Subcutaneous abdominal adipose tissue (tissue), 5 donors: ENCODE results near the gene REC8.
"Not testable (repeated sequence)": the region's sequence is repeated elsewhere in the genome, so short reads cannot be mapped to it uniquely, and the experiment has no call there.

ENCODE experiments used
- H3K27ac ChIP-seq: one replicate; pipeline ENCODE4 v1.7.0; 2013; ENCODE audit warnings: low read depth, mild to moderate bottlenecking, inconsistent platforms, low read length, moderate library complexity
- H3K27me3 ChIP-seq, 5 donors: one replicate each; pipeline ENCODE4 v1.7.0; 2013; ENCODE audit warnings: low read length in 5 of 5, inconsistent platforms in 1 of 5; ENCODE audit not compliant: control insufficient read depth in 5 of 5, insufficient read depth in 4 of 5
- H3K36me3 ChIP-seq, 5 donors: one replicate each; pipeline ENCODE4 v1.7.0; 2013; ENCODE audit warnings: low read length in 5 of 5; ENCODE audit not compliant: control insufficient read depth in 5 of 5, insufficient read depth in 5 of 5
- H3K4me1 ChIP-seq, 5 donors: one replicate each; pipeline ENCODE4 v1.7.0; 2013; ENCODE audit warnings: low read length in 5 of 5, mild to moderate bottlenecking in 3 of 5, moderate library complexity in 1 of 5; ENCODE audit not compliant: control insufficient read depth in 5 of 5, insufficient read depth in 5 of 5
- H3K4me3 ChIP-seq, 5 donors: one replicate each; pipeline ENCODE4 v1.7.0; 2013; ENCODE audit warnings: low read length in 5 of 5, low read depth in 1 of 5
- H3K9ac ChIP-seq, 5 donors: one replicate each; pipeline ENCODE4 v1.7.0; 2013; ENCODE audit warnings: low read length in 5 of 5, mild to moderate bottlenecking in 4 of 5, moderate library complexity in 3 of 5
- H3K9me3 ChIP-seq, 5 donors: one replicate each; pipeline ENCODE4 v1.7.0; 2013; ENCODE audit warnings: low read length in 5 of 5; ENCODE audit not compliant: control insufficient read depth in 5 of 5
- donor health status: healthy.
- donor health status: healthy.
- donor health status: healthy.
- donor health status: healthy.
- donor health status: healthy.

Gene REC8

DNA sequence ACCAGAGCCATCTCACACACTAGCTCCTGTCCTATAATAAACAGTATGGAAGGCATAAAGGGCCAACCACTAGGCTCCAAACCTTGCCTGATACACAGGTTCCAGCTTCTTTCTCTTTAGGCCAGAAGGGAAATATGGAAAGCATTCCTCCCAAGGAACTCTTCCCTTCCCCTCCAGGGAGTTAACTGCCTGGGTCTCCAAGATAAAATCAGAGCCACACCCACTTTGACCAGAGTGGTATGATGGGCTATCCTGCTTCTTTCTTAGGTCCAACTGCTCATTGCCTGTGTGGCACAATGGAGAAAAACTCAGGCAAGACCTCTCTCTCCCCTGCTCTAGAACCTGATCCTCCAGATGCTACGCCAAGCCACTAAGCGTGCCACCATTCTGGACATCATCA lies 35.7 kb downstream of the REC8 start:
- H3K27ac ChIP-seq, result no peak overlapping the region
- no peaks in the 10 kb centered on the region for H3K27me3 ChIP-seq
- no peaks in the 10 kb centered on the region for H3K9me3 ChIP-seq

DNA sequence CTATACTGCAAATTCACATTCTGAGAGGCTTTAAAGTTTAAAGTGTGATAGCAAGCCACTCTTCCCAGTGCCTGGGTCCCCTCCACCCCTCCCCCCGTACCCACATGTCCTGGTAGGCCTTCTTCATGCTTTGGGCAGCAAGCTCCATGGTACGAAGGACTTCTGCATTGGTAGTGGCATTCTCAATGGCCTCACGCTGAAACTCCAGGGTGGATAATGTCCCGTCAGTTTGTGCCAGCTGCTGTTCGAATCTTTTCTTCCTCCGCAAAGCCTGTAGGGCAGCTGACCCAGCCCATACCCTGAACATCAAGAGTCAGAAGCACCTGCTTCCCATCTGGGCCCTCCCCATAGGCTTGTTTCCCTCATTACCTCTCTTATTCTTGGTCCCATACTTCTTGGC lies 39.4 kb downstream of the REC8 start:
- peaks cover 8 to 50% (median 42%) of the 10 kb centered on the region in 5 donors for H3K36me3 ChIP-seq
- H3K4me3 ChIP-seq, result no peak overlapping the region
- H3K27me3 ChIP-seq, result no peaks in the 10 kb centered on the region
- no peaks in the 10 kb centered on the region for H3K9me3 ChIP-seq
- H3K9ac ChIP-seq, result no peak overlapping the region
- H3K27ac ChIP-seq, result no peak overlapping the region
- peaks cover 0 to 33% (median 24%) of the 10 kb centered on the region in 5 donors for H3K4me1 ChIP-seq

More for the DNA sequence above, 35.7 kb downstream of the REC8 start:
- Histone ChIP-seq H3K36me3 (peaks cover 11 to 77% (median 59%) of the 10 kb centered on the region in 5 donors), H3K4me1 (peaks cover 0 to 9% (median 4%) of the 10 kb centered on the region in 5 donors), H3K4me3 (no peak overlapping the region), H3K9ac (no peak overlapping the region)

DNA sequence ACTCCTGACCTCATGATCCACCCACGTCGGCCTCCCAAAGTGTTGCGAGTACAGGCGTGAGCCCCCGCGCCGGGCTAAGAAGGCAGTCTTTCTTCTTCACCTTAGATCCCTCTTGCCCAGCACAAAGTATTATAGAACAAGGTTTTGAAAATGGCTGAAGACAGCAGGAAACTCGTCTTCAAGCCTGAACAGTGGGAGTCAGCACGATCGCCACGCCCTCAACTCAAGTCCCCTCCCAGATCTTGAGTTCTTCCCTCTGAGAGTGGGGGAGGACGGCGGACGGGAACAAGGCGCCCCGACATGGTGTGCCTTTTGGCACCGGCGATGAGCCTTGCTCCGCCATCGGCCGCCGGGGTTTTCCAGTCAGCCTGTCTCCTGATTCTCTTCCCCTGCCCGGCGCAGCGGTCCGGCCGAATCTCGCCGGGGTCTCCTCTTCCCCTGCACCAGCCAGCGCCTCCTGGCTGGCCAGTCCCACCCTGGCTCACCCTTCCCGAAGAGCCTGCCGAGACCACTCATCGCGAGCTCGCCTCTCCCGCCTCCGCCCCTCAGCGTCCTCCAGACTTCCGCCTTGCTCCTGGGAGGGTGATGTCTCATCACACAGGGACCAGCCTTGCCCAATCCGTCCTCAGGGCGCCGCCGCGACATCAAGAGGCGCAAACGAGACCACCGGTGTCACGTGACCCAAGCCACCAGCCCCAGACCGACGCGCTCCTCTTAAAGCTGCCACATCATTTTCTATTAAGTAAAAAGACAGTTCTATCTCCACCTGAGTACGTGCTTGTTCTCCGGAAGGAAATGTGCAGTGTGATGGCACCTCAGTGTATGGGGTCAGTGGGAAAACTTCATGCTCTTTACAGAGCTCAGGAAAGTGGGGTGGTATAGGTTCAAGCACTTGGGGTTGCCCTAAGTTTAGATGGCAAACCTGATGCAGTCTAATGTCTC lies 41.3 kb downstream of the REC8 start, which contains the start of gene CHMP4A:
Gene CHMP4A (minus strand): TSS at position 565 of the 942 bp plus-strand sequence. CDS start 49 bp downstream, at position 516.
- Histone ChIP-seq H3K9me3 (no peaks in the 10 kb centered on the region), H3K9ac (peak within 1 kb of the TSS; percentile 76 to 97 (median 91)), H3K27me3 (no peaks in the 10 kb centered on the region), H3K4me3 (peak within 1 kb of the TSS; percentile 60 to 92 (median 82)), H3K36me3 (peaks cover 11 to 43% (median 29%) of the 10 kb centered on the region in 5 donors), H3K27ac (peak within 1 kb of the TSS; percentile 89), H3K4me1 (peaks cover 0 to 34% (median 24%) of the 10 kb centered on the region in 5 donors)

DNA sequence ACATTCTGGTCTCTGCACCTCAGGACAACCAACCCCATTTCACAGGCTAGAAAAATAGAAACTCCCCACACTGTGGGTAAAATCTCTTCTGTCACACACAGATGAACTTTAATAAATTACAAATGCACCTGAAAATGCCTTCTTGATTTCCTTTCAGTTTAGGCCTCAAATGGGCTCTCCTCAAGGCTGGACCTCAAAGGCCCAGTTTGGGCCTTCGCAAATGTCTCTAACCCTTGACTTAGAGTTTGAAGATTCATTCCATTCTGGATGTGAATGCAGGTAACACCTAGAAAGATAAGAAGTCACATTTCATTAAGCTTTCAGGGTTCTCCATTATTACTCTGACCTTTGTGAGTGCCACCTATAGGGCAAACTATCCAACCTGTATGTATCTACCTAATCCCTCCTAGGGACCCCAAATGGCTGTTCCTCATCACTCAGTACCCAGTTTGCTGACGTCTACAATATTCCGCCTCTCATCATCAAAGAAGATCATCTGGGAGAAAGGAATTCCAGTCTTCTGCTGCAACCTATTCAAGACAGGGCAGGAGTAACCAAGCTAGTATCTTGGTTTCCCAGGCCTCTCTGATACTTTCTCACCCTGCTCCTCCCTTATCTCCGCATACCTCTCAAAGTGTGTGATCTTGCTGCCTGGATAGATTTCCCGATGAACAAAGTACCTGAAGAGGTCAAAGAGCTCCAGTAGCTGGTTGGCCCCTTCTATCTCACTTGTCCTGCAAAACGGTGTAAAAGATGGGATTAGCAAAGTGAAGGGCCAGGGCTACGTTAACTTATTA lies 42.2 kb downstream of the REC8 start:
- Histone ChIP-seq H3K9me3 (no peaks in the 10 kb centered on the region), H3K9ac (peak overlapping the region; percentile 67 to 97 (median 88)), H3K27ac (peak overlapping the region; percentile 89), H3K4me1 (peaks cover 0 to 34% (median 24%) of the 10 kb centered on the region in 5 donors), H3K4me3 (peak overlapping the region; percentile 59 to 92 (median 82)), H3K27me3 (no peaks in the 10 kb centered on the region), H3K36me3 (peaks cover 12 to 36% (median 25%) of the 10 kb centered on the region in 5 donors)

DNA sequence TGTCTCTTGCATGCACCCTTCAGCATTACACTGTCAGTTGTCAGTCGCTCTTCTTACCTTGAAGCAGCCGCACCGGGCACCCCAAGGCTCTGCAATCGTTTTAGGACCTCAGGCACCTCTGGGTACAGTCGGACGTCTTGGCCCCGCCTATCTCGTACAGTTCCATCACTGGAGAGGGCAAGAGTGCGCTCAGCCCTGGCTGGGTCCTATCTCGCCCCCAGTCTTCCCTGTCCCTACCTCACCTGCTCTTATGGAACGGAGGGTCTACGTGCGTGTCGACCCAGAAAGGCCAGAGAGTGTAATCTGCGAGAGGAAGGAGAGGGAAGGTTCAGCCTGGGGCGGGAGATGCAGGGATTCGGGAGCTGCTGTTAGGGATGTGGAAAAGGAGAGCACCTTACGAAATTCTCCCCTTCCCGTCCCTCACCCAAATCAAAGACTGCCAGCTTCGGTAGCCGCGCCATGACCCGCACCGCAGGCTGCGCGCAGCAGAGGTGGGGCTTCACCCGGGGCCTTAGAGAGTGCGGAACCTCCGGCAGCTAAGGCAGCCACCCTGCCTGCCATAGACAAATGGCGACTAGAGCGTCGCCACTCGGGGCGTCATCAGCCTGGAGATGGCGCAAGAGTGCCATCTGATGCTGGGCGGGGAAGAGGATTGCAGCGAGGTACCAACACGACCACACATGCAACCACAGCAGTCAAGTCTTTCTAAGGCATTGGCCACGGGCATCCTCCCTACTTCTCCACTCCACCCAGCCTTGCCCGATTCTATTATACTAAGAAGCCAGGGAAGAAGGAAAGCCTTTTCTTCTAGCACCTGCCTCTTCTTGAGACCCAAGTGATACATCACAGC lies 43.8 kb downstream of the REC8 start, which contains the start of gene MDP1:
Gene MDP1 (minus strand): TSS at position 572 of the 850 bp plus-strand sequence. CDS start 111 bp downstream, at position 461.
- Histone ChIP-seq H3K9me3 (no peaks in the 10 kb centered on the region), H3K4me1 (peaks cover 0 to 34% (median 24%) of the 10 kb centered on the region in 5 donors), H3K9ac (peak within 1 kb of the TSS; percentile 40 to 90 (median 83)), H3K27ac (peak within 1 kb of the TSS; percentile 80), H3K36me3 (peaks cover 4 to 20% (median 9%) of the 10 kb centered on the region in 5 donors), H3K4me3 (peak within 1 kb of the TSS; percentile 77 to 99 (median 90)), H3K27me3 (no peaks in the 10 kb centered on the region)

DNA sequence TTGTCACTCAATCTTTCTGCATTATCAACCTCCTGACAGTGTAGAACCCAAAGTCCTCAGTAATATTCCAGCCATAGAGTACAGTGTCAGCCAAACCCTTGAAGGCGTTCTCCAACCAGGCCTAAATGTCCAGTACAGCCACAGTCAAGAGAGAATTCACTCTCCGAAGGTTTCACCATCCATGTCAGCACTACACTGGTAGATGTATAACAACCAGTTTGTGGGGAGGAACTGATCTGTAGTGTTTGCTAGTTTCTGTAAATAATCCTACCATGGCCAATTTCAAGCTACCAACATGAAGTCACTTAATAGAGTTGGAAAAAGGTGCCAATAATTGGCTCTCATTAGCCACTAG lies 44.4 kb downstream of the REC8 start:
- Histone ChIP-seq H3K36me3 (peaks cover 4 to 16% (median 7%) of the 10 kb centered on the region in 5 donors), H3K9me3 (no peaks in the 10 kb centered on the region), H3K9ac (peak overlapping the region in 1 of 5 donors; percentile 35), H3K27ac (peak overlapping the region; percentile 80), H3K27me3 (no peaks in the 10 kb centered on the region), H3K4me3 (peak overlapping the region in 4 of 5 donors; percentile 77 to 99 (median 86)), H3K4me1 (peaks cover 0 to 34% (median 24%) of the 10 kb centered on the region in 5 donors)

DNA sequence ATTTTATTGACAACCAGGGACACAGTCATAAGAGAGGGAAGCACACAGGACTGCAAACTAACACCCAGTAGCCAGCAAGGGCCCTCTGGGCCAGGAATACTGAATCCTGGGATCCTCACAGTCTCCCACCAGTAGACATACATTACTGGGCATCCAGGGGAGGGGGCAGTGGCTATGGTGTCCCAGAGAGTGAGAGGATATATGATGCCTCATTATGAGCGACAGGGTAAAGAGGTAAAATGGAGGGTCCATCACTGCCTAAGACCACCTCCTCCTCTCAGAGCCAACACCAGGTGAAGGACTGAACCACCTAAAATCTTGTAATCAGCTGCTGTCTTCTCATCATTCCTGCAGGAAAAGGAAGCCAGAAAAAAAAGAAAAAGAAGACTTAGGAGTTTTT lies 45.0 kb downstream of the REC8 start:
- H3K9me3 ChIP-seq, H3K27ac ChIP-seq, H3K9ac ChIP-seq, H3K27me3 ChIP-seq, H3K4me3 ChIP-seq: not testable (repeated sequence)
- Histone ChIP-seq H3K36me3 (peaks cover 3 to 14% (median 4%) of the 10 kb centered on the region in 5 donors), H3K4me1 (peaks cover 0 to 34% (median 21%) of the 10 kb centered on the region in 5 donors)

DNA sequence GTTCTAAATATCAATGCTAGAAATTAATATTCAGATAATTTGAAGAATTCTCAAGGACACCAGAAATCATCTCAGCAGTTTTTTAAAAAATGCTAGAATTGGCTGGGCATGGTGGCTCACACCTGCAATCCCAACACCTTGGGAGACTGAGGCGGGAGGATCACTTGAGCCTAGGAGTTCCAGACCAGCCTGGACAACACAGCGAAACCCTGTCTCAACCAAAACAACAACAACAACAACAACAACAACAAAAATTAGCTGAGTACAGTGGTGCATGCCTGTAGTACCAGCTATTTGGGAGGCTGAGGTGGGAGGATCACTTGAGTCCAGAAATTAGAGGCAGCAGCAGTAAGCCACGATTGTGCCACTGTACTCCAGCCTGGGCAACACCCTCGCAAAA lies 47.2 kb downstream of the REC8 start:
- H3K27me3 ChIP-seq, result no peaks in the 10 kb centered on the region
- H3K27ac ChIP-seq, result no peak overlapping the region
- H3K9me3 ChIP-seq, result no peaks in the 10 kb centered on the region
- no peak overlapping the region for H3K9ac ChIP-seq
- H3K4me1 ChIP-seq, result peaks cover 0 to 18% (median 11%) of the 10 kb centered on the region in 5 donors
- peaks cover 3 to 14% (median 4%) of the 10 kb centered on the region in 5 donors for H3K36me3 ChIP-seq
- no peak overlapping the region for H3K4me3 ChIP-seq

DNA sequence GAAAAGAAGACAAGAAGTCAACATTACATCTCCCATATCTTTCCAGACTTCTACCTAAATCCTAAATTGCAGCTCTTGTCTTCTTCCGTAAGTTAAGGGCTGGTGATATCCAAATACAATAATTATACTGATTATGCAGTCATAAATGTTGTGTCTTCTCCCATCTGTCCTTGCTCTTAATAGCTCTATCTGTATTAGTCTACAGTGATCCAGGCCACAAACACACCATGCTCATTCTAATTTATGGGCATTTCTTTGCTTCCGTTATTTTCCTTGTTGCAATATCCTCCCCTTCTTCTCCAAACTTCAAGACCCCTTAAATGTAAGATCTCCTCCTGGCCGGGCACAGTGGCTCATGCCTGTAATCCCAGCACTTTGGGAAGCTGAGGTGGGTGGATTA lies 47.6 kb downstream of the REC8 start:
- Histone ChIP-seq H3K9me3 (no peaks in the 10 kb centered on the region), H3K27ac (no peak overlapping the region), H3K36me3 (peaks cover 3 to 14% (median 4%) of the 10 kb centered on the region in 5 donors), H3K27me3 (no peaks in the 10 kb centered on the region), H3K4me3 (no peak overlapping the region), H3K4me1 (peaks cover 0 to 17% (median 12%) of the 10 kb centered on the region in 5 donors), H3K9ac (no peak overlapping the region)
